EH (cell line): ENCODE measurements around the gene MYEF2.
A peak's percentile ranks its signal among the peaks of the same experiment; 100 is the strongest.

Source experiments
- DNase-seq: peaks from one replicate; pipeline ENCODE4 v3.0.0-alpha.2; 2015; ENCODE audit warnings: low read depth

MYEF2 gene

GRCh38 chr15:48177766-48178647 lies at the start of gene MYEF2:
TSS of gene MYEF2 (minus strand) at chr15:48178295. CDS start at chr15:48178237, 58 bp downstream.
- peak; percentile 70 for DNase-seq

DNA sequence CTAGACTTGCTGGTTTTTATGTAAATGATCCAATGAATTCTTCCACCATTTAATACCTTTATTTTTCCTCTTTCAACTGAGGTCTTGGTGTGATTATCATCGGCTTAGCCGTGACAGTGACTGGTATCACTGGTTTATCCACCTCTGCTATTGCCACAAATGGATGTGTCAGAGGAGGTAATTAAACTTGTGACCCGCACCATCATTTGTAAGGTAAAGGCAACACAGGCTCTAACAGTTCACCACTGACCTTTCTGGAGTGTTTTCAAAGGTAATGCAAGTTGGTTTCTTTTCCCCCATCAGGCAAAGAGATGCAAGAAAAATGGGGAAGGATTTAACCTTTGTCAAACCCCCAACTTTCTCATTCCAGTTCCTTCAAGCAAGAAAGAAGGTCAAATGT lies 47.7 kb upstream of the MYEF2 start:
- DNase-seq: no peak

- DNase-seq: no peak
Measured at GRCh38 chr15:48222627-48223026, 44.5 kb upstream of the MYEF2 start.

- DNase-seq: peak; percentile 36
Measured at GRCh38 chr15:48221885-48222284, 43.8 kb upstream of the MYEF2 start.

GRCh38 chr15:48221261-48221660 lies 43.2 kb upstream of the MYEF2 start:
- DNase-seq: no peak

DNA sequence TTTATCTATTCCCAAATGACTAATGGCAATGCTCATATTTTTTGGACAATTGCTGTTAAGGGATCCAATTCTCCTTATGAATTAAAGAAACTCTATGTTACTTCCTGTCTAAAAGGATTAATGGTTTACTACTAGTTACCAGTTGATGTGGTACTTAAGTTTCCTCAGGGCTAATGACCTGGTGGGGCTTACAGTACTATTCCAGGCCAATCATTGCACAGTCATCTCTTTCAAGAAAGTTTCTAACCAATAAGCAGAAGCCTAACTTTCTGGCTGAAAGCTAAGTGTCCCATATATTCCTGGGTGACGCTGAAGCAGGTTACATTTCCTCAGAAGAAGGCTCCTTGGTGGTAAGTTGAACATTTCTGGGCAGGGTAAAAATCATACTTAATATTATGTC lies 27.9 kb upstream of the MYEF2 start, which contains the start of gene SLC12A1:
TSS of gene SLC12A1 (plus strand) at position 322 of the 400 bp plus-strand sequence. CDS start 1,418 bp downstream, outside the sequence.
- no peak for DNase-seq

DNA sequence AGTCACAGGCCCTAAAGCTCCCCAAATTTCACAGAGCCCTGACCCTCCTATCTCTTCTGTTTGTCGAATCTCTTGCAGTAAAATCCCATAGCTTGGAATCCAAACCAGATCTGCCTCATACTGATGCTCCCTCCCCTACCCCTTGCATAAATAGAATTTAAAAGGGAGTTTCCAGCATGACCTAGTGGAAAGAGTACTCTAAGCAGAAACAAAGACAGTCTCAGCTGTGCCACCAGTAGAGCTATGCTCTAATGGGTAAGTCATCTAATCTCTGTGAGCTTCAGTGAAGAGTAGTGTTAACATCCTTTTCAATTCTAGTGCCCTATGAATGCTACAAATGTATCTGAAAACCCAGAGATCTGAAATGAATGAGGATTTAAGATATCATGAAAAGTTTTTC lies 24.0 kb upstream of the MYEF2 start:
- no peak for DNase-seq

DNA sequence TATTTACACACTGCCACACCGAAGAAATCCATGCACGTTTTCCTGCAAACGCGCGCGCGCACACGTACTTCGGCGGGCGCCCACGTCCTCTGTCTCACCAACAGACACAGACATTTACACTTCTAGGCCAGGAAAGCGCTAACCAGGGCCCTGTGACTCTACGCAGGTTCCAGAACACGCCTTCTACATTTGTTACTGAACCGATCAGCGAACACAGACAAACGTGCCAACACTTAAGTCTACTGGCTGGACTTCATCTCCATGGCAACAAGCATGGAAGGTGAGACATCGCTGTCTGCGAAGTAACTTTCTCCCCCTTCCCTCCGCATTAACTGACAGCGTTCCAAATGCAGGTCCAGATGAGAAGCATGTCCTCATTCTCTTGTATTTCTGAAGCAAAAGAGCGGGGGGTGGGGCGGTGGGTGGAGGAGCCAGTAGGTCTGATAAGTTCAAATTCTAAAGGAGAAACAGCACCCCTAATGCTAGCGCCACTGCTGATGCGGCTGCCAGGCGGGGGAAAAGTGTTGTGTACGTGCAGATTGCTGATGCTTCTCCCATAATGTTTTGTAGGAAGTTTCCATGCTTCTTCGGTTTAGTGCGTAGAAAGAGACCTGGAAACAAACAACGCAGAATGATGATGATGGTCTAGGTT lies 13.6 kb upstream of the MYEF2 start, which contains the start of gene CTXN2:
TSS of gene CTXN2 (plus strand) at position 92 of the 652 bp plus-strand sequence. CDS start 9,636 bp downstream, outside the sequence.
- no peak for DNase-seq

DNA sequence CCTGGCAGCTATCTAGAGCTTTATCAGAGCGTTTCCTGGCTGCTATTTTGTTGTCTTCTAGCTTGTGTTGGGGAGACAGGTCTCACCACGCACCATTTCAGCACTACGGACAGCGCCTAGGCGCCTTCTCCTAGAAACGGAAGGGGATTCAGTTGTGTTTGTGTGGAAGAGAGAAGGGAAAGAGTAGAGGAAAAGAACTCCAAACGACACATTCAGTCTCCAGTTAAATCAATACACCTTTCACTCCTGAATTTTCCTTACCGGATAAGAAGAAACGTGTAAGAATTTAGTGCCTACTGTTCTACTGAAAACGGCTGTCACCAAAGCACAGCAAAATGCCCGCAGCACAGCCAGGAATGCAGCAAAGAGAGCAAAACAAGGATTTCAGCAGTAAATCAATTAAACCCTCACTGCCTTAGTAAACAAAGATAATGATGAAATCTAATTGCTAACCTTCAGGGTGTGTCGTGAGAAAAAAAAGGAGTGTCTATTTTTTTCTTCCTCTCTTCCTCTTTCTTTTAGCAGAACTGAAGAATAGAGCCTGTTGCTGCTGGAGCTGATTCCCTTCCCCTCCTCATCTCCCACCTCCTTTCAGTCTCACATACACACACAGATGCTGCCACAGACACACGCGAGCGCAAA lies 13.0 kb upstream of the MYEF2 start:
- DNase-seq: peak; percentile 73

DNA sequence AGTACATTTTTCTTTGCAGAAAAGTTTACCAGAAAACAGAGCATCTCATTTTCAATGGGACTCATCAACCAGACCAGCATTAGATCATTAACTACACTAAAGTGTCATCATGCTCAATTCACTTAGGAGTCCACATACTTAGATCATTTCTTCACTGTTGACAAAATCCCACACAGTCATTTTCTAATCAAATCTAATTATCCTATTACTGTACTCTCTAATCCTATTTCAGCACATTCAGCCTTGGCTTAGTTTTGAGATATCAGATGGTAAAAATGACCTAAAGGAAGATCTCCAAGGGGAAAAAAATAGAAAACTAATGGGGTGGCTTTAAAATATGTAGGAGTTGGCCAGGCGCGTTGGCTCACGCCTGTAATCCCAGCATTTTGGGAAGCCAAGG lies 8.2 kb upstream of the MYEF2 start:
- no peak for DNase-seq

GRCh38 chr15:48185529-48185928 lies 7.4 kb upstream of the MYEF2 start:
- DNase-seq: no peak

DNA sequence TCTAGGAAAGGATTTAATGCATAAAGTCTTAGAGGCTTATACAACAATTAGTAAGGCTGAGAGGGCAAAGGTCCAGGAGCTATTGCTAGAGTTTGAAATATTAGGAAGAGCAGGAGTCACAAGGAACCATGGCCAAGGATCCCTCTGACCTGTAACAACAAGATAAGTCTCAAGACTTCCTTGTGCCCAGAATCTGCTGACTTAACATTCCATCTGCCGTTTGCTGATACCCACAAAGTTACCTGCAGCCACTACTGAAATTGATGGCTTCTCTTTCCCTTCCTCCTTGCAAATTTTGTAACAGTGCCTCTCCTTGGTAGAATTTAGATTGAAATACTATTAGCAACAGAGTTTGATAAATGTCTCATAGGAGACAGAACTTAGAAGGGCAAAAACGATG lies 4.7 kb upstream of the MYEF2 start:
- no peak for DNase-seq

DNA sequence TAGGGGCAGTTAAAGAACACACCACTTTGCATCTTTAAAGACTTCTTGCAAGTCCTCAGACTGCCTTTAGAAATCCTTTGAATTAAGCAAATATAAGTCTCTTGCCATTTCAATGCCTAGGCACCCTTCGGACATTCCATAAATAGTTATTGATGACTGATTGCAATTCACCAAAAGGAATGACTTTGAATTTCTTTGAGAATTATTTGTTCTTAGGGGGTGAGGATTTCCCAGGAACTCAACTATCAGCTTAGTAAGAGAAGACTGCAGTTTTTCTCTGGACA lies 495 bp upstream of the MYEF2 start:
- DNase-seq: no peak

DNA sequence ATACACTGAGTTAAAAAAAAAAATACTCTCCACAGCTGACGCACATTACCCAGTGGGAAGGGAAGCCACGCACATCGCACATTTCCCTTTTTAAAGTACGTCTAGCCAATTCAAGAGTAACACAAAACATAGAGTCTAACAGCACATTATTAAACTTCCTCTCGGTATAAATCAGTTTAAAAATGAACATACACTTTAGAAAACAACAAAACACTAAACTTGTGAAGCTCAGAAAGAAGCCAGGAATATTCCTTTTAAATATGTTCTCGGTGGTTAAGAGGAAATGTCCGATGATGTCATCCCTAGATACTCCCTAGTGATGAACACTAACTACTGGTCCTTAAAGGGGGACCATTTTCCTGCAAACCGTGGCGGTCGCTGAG lies 721 bp downstream of the MYEF2 start:
- peak; percentile 58 for DNase-seq

DNA sequence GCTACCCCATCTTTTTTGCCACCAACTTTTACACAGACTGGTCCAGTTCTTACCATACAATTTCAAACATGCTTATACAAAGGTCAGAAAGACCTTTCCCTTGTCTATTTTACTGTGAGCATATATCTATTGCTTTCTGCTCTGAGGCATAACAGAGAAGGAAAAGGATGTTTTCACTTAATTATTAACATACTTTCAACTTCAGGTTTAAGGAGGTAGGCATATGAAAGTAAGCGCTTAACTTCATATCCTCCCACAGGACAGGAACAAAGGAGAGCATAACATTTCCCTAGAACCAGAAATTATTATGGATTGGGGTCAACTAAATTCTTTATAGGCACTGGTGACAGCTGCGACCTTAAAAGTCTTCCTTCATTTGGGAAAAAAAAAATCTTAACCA lies 1.1 kb downstream of the MYEF2 start:
- DNase-seq: no peak

DNA sequence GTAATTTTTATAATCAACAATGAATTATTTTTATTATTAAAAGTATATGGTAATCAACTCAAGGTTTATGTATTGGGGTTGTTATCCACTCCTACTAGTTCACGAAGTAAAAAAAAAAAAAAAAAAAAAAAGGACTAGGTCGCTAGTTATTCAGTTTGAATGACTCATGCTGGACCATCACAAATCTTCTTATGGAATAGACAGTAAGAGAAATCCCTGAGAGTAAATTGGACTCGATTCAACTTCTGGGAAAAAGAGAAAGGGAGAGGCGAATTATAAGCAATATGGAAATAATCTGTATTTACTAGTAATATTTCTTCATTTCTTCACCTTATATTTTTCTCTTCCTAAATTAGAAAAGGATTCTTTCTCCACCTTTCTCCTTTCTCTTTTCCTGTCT lies 2.0 kb downstream of the MYEF2 start:
- DNase-seq: peak; percentile 13

DNA sequence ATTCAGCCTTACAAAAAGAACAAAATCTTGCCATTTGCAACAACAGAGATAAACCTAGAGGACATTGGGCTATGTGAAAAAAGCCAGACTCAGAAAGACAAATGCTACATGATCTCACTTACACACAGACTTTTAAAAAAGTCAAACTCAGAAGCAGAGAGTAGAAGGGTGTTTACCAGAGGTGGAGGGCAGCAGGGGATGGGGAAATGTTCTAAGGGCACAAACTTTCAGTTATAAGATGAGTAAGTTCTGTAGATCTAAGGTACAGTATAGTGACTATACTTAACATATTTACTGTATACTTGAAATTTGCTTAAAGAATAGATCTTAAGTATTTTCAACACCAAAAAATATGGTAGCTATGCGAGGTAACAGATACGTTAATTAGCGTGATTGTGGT lies 3.0 kb downstream of the MYEF2 start:
- no peak for DNase-seq

GRCh38 chr15:48170981-48171380 lies 7.1 kb downstream of the MYEF2 start:
- DNase-seq: no peak

GRCh38 chr15:48168616-48169015 lies 9.5 kb downstream of the MYEF2 start:
- DNase-seq: no peak

DNA sequence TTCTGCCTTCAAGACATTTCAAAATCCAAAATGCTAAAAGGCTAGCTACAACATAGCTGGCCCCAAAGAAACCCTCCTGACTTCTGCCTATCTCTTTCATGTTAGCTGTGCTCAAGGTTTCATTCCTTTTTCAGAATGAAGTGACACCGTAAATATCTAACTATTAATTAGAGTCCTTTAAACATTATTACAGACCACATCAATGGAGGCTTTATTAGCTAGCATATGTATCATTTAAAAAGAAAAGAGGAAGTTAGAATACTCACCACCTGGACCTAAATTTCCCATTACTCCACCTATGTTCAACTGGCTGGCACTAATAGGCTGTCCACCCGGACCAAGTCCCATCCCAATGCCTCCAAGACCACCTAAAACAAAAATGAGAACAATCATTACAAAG lies 24.6 kb downstream of the MYEF2 start:
- no peak for DNase-seq

DNA sequence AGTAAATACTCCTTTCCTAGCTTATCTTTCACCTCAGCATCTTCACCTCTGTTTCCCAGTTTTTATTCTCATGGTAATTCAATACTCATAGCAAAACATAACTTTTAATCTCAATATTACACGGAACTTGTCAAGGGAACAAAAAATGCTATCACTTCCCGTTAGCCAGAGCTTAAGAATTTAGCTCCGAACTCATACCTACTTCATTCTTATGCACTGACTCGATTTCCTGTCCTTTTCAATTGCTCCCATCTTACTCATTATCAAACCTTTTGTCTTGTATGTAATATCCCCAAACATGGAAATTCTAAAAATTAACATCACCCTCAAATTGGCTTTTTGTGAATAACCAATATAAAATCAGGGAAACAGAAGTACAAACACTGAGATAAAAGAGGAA lies 28.2 kb downstream of the MYEF2 start:
- peak; percentile 77 for DNase-seq

DNA sequence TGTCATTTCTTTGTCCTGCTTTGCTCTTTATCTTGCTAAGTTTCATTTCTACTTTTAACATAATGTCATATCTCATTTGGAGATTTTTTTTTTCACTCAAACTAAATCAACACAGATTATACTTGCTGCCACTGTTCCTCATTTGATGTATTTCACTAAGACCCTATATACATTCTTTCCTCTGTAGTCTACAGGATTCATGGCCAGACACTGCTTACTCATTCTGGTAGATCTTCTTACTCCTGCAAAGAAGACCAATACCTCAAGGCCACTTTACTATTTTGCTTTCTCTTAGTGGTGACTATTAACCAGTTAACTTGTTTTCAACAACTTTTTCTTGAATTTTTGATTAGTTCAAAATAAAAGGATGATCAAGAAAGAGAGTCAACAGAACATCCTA lies 30.7 kb downstream of the MYEF2 start:
- no peak for DNase-seq

DNA sequence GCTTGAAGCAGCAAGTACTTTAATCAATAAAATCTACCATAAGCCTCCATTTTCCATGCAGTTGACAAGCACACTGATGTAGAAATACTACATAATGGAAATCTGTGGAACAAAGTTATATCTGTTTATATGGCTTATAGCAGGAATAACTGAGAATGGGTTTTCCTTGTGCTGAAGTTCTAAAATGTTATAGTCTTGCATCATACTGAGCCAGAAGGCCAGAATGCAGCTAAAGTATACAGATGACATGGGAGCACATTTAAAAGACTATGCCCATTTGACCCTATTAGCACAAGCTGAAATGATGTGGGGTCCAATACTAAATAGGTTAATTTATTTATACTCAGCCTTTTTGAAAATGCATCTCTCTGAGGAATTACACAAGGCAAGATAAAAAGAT lies 32.2 kb downstream of the MYEF2 start:
- peak; percentile 28 for DNase-seq
